DOHH2 (cell line): ENCODE measurements around the gene EIPR1.

Experiments
- H3F3A ChIP-seq: fragments of 200-600 bp; sonication (generic), shearing (Covaris generic); 2 replicates; pipeline ENCODE4 v1.6.0; 2016; ENCODE audit warnings: antibody characterized with exemption, mild to moderate bottlenecking; ENCODE audit not compliant: control insufficient read depth, insufficient read depth
- H3K27ac ChIP-seq: fragments of 200-600 bp; sonication (generic); 2 replicates; pipeline ENCODE4 v1.5.1; 2014; ENCODE audit warnings: low read depth, mild to moderate bottlenecking, low read length, moderate library complexity
- H3K27me3 ChIP-seq: fragments of 200-600 bp; sonication (generic); 2 replicates; pipeline ENCODE4 v1.6.1; 2014; ENCODE audit warnings: mild to moderate bottlenecking, low read length, mixed read lengths; ENCODE audit not compliant: control insufficient read depth
- H3K36me3 ChIP-seq: fragments of 200-600 bp; sonication (generic); 2 replicates; pipeline ENCODE4 v1.6.1; 2014; ENCODE audit warnings: mild to moderate bottlenecking, low read length, moderate library complexity, mixed read lengths; ENCODE audit not compliant: control insufficient read depth
- H3K4me1 ChIP-seq: fragments of 200-600 bp; sonication (generic); 2 replicates; pipeline ENCODE4 v1.6.1; 2014; ENCODE audit warnings: mild to moderate bottlenecking, low read length, mixed read lengths; ENCODE audit not compliant: control insufficient read depth
- H3K4me2 ChIP-seq: fragments of 200-600 bp; sonication (generic); 2 replicates; pipeline ENCODE4 v1.6.0; 2014; ENCODE audit warnings: mild to moderate bottlenecking, low read length, moderate library complexity
- H3K4me3 ChIP-seq: fragments of 200-600 bp; sonication (generic); 2 replicates; pipeline ENCODE4 v1.5.1; 2014; ENCODE audit warnings: mild to moderate bottlenecking, low read length, mixed read lengths
- H3K79me2 ChIP-seq: fragments of 200-600 bp; sonication (generic); 2 replicates; pipeline ENCODE4 v1.6.1; 2014; ENCODE audit warnings: mild to moderate bottlenecking, low read length, mixed read lengths; ENCODE audit not compliant: control insufficient read depth
- H3K9me2 ChIP-seq: fragments of 200-600 bp; sonication (generic); replicated peaks from 2 replicates; pipeline ENCODE4 v1.6.1; 2014; ENCODE audit warnings: mild to moderate bottlenecking, low read length, mixed read lengths; ENCODE audit not compliant: control insufficient read depth
- H3K9me3 ChIP-seq: fragments of 200-600 bp; sonication (generic); 2 replicates; pipeline ENCODE4 v1.6.1; 2014; ENCODE audit warnings: antibody characterized with exemption, low read length, mixed read lengths; ENCODE audit not compliant: control insufficient read depth, insufficient read depth
- H4K20me1 ChIP-seq: fragments of 200-600 bp; sonication (generic); 2 replicates; pipeline ENCODE4 v1.6.0; 2014; ENCODE audit warnings: low read depth, mild to moderate bottlenecking, antibody characterized with exemption, low read length, moderate library complexity; ENCODE audit not compliant: control insufficient read depth, insufficient read depth
- CTCF ChIP-seq: fragments of 200-600 bp; sonication (generic); IDR thresholded peaks from one replicate; pipeline ENCODE4 v1.5.1; 2014; ENCODE audit warnings: antibody characterized with exemption, mild to moderate bottlenecking, low read depth, low read length; ENCODE audit not compliant: poor library complexity, severe bottlenecking
- EZH2phosphoT487 ChIP-seq: fragments of 200-600 bp; sonication (generic); IDR thresholded peaks from 2 replicates; pipeline ENCODE4 v1.6.1; 2017; ENCODE audit warnings: borderline replicate concordance, mild to moderate bottlenecking, antibody characterized with exemption, low read length, moderate library complexity, mixed read lengths

The EIPR1 gene

GRCh38 chr2:3248754-3249475 is 128.7 kb downstream of the EIPR1 start:
- Histone ChIP-seq H4K20me1 (no peaks in the 10 kb centered on the region), H3K27ac (no peak overlapping the region), H3K36me3 (peaks cover 4% of the 10 kb centered on the region), H3K4me1 (no peaks in the 10 kb centered on the region), H3K4me2 (no peak overlapping the region), H3K4me3 (no peak overlapping the region), H3K9me3 (peaks cover 12% of the 10 kb centered on the region; the same call in 1 of the 2 replicates), H3K9me2 (no peaks in the 10 kb centered on the region), H3F3A (no peaks in the 10 kb centered on the region), H3K27me3 (no peaks in the 10 kb centered on the region), H3K79me2 (no peaks in the 10 kb centered on the region)
- no peak for TF ChIP-seq EZH2phosphoT487
- no peak for TF ChIP-seq CTCF

- H3K79me2 ChIP-seq = no peaks in the 10 kb centered on the region
Observed at GRCh38 chr2:3246928-3247714, 130.5 kb downstream of the EIPR1 start.

DNA sequence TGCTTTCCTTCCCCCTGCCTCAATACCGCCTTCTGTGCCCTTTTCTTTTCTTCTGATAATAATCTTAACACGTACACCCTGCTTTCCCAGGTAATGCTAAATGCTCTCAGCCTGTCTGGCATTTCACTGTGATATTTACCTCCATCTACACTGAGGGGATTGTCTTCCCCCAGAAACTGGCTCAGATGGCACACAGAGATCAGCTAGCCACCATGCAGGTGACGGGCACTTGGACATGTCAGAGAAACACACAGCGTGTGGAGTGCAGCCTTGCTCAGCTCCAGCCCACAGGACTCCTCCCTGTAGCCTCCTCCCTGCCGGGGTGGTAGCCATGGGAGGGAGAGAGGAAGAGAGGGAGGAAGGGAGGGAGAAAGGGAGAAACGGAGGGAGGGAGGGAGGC is 131.2 kb downstream of the EIPR1 start:
- no peaks in the 10 kb centered on the region for H4K20me1 ChIP-seq
- H3K27me3 ChIP-seq = no peaks in the 10 kb centered on the region
- no peaks in the 10 kb centered on the region for H3K9me2 ChIP-seq

More at GRCh38 chr2:3246928-3247714, 130.5 kb downstream of the EIPR1 start:
- no peak for TF ChIP-seq CTCF
- TF ChIP-seq EZH2phosphoT487 = no peak
- Histone ChIP-seq H4K20me1 (no peaks in the 10 kb centered on the region), H3K4me3 (no peak overlapping the region), H3K36me3 (no peaks in the 10 kb centered on the region; the same call in 1 of the 2 replicates), H3K9me2 (no peaks in the 10 kb centered on the region), H3F3A (no peaks in the 10 kb centered on the region), H3K27me3 (no peaks in the 10 kb centered on the region), H3K27ac (no peak overlapping the region), H3K4me2 (no peak overlapping the region), H3K4me1 (peaks cover 9% of the 10 kb centered on the region), H3K9me3 (peaks cover 12% of the 10 kb centered on the region; the same call in 1 of the 2 replicates)

More for the DNA sequence above, 131.2 kb downstream of the EIPR1 start:
- Histone ChIP-seq H3K4me3 (no peak overlapping the region), H3K4me2 (no peak overlapping the region), H3K27ac (no peak overlapping the region), H3F3A (no peaks in the 10 kb centered on the region), H3K36me3 (no peaks in the 10 kb centered on the region; the same call in 1 of the 2 replicates), H3K9me3 (peaks cover 12% of the 10 kb centered on the region; the same call in 1 of the 2 replicates), H3K4me1 (peaks cover 9% of the 10 kb centered on the region), H3K79me2 (no peaks in the 10 kb centered on the region)
- TF ChIP-seq CTCF (no peak), EZH2phosphoT487 (no peak)
